Measurements from ENCODE around the gene CACNA2D3.

- no peak for TF ChIP-seq CTCF (IDR thresholded peaks at IDR 0.05)
- no peak for TF ChIP-seq POLR2A (IDR thresholded peaks at IDR 0.05)
These were observed 863.5 kb downstream of the CACNA2D3 start for GRCh38 chr3:54985856-54986255.
